Measurements from ENCODE around the gene IQCH. TPM values are rescaled to one million over a fixed set of nuclear protein-coding genes. Genes with fewer than 3 reads are reported as not detected.

The IQCH gene
- total and polyA plus RNA-seq, 10 donors = 0.12 to 2.3 (median 1.3) TPM

GRCh38 chr15:67512140-67512539 lies 257.6 kb downstream of the IQCH start:
- intact Hi-C loops (cut with DNase I; ENCODE audit: low total_unique reads) = no loop called here
- Histone ChIP-seq H3K36me3 (peaks cover 0 to 59% (median 19%) of the 10 kb centered on the region in 6 donors), H3K27me3 (replicated peaks in 1 of 7) (no peaks in the 10 kb centered on the region), H3K4me1 (peaks cover 0 to 2% (median under 1%) of the 10 kb centered on the region in 6 donors), H3K4me3 (no peak overlapping the region), H3K9me3 (no peaks in the 10 kb centered on the region), H3K27ac (no peak overlapping the region)
- DNase-seq = no peak
- 54 to 67% (median 64%) methylated on average over 3 of the region's 3 CpGs for WGBS, 5 donors
- TF ChIP-seq, protein P1, sequence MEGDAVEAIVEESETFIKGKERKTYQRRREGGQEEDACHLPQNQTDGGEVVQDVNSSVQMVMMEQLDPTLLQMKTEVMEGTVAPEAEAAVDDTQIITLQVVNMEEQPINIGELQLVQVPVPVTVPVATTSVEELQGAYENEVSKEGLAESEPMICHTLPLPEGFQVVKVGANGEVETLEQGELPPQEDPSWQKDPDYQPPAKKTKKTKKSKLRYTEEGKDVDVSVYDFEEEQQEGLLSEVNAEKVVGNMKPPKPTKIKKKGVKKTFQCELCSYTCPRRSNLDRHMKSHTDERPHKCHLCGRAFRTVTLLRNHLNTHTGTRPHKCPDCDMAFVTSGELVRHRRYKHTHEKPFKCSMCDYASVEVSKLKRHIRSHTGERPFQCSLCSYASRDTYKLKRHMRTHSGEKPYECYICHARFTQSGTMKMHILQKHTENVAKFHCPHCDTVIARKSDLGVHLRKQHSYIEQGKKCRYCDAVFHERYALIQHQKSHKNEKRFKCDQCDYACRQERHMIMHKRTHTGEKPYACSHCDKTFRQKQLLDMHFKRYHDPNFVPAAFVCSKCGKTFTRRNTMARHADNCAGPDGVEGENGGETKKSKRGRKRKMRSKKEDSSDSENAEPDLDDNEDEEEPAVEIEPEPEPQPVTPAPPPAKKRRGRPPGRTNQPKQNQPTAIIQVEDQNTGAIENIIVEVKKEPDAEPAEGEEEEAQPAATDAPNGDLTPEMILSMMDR (IDR thresholded peaks at IDR 0.05 in 8 of 11, conservative IDR thresholded peaks at IDR 0.05 in 3 of 11) = no peak
- TF ChIP-seq POLR2AphosphoS5 (IDR thresholded peaks at IDR 0.05) (no peak), POLR2A (IDR thresholded peaks at IDR 0.05) (no peak)

- no peak for DNase-seq
- H3K27me3 ChIP-seq (replicated peaks in 1 of 7) = no peaks in the 10 kb centered on the region
- intact Hi-C loops (cut with DNase I; ENCODE audit: low total_unique reads) = no loop called here
- H3K27ac ChIP-seq = no peak overlapping the region
- H3K4me1 ChIP-seq = no peaks in the 10 kb centered on the region
- H3K36me3 ChIP-seq = peaks cover 0 to 62% (median 19%) of the 10 kb centered on the region in 6 donors
- WGBS, 5 donors = 79 to 91% (median 83%) methylated on average over 9 of the region's 9 CpGs
- no peak overlapping the region for H3K4me3 ChIP-seq
- no peak for TF ChIP-seq POLR2A (IDR thresholded peaks at IDR 0.05)
- TF ChIP-seq POLR2AphosphoS5 (IDR thresholded peaks at IDR 0.05) = no peak
- TF ChIP-seq, protein P1 (IDR thresholded peaks at IDR 0.05 in 8 of 11, conservative IDR thresholded peaks at IDR 0.05 in 3 of 11) = no peak
- no peaks in the 10 kb centered on the region for H3K9me3 ChIP-seq
Measured at GRCh38 chr15:67512933-67513714, 258.5 kb downstream of the IQCH start.

DNA sequence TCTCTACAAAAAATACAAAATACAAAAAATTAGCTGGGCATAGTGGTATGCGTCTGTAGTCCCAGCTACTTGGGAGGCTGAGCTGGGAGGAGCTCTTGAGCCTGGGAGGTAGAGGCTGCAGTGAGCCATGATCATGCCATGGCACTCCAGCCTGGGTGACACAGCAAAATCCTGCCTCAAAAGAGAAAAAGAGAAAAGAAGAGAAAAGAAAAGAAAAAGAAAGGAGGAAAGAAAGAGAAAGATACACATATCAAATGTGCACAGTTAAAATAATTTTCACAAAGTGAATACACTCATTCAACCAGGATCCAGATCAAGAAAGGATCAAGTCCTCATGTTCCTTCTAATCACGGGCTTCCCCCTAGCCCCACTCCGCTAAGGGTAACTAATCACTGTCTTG lies 260.5 kb downstream of the IQCH start:
- Histone ChIP-seq H3K4me1 (peaks cover 0 to 5% (median 3%) of the 10 kb centered on the region in 6 donors), H3K27me3 (replicated peaks in 1 of 7) (no peaks in the 10 kb centered on the region), H3K27ac (no peak overlapping the region), H3K9me3 (no peaks in the 10 kb centered on the region), H3K4me3 (no peak overlapping the region), H3K36me3 (peaks cover 0 to 62% (median 19%) of the 10 kb centered on the region in 6 donors)
- intact Hi-C loops (cut with DNase I; ENCODE audit: low total_unique reads) = no loop called here
- DNase-seq = no peak
- no peak for TF ChIP-seq POLR2AphosphoS5 (IDR thresholded peaks at IDR 0.05)
- TF ChIP-seq, protein P1 (IDR thresholded peaks at IDR 0.05 in 8 of 11, conservative IDR thresholded peaks at IDR 0.05 in 3 of 11) = no peak
- TF ChIP-seq POLR2A (IDR thresholded peaks at IDR 0.05) = no peak
- WGBS, 5 donors = 95 to 100% (median 98%) methylated on average over 3 of the region's 3 CpGs

GRCh38 chr15:67515557-67515956 lies 261.0 kb downstream of the IQCH start:
- Histone ChIP-seq H3K27ac (no peak overlapping the region), H3K9me3 (no peaks in the 10 kb centered on the region), H3K4me3 (no peak overlapping the region), H3K4me1 (peaks cover 0 to 10% (median 8%) of the 10 kb centered on the region in 6 donors), H3K36me3 (peaks cover 0 to 62% (median 19%) of the 10 kb centered on the region in 6 donors), H3K27me3 (replicated peaks in 1 of 7) (no peaks in the 10 kb centered on the region)
- no peak for DNase-seq
- WGBS, 5 donors = 92 to 100% (median 96%) methylated on average over 2 of the region's 2 CpGs
- intact Hi-C loops (cut with DNase I; ENCODE audit: low total_unique reads) = no loop called here
- TF ChIP-seq, protein P1 (IDR thresholded peaks at IDR 0.05 in 8 of 11, conservative IDR thresholded peaks at IDR 0.05 in 3 of 11) = no peak
- TF ChIP-seq POLR2A (IDR thresholded peaks at IDR 0.05) = no peak
- no peak for TF ChIP-seq POLR2AphosphoS5 (IDR thresholded peaks at IDR 0.05)
